ENCODE data around the gene TMEM183A. TPM values are rescaled to one million over a fixed set of nuclear protein-coding genes. Genes with fewer than 3 reads are reported as not detected.

The TMEM183A gene
- total and polyA plus RNA-seq, 2 of the 4 experiments (the other 2 are of a cell fraction): 56.8 to 63.1 TPM

DNA sequence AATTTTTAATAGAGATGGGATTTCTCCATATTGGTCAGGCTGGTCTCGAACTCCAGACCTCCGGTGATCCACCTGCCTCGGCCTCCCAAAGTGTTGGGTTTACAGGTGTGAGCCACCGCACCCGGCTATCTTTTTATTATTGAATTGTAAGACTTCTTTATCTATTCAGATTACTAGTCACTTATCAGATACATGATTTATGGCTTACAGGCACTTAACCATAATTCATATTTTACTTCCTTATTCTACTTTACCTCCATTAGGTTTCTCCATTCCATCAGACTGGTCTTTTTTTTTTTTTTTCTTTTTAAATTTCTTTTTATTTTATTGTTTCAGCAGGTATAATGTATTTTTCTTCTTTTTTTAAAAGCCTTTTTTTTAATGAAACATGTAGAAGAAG lies 4.4 kb downstream of the TMEM183A start:
- intact Hi-C loops (cut with micrococcal nuclease): no loop called here
- H4K8ac ChIP-seq (ENCODE audit: low read depth in 2 of 2, low read length in 2 of 2): no peak overlapping the region
- dilution Hi-C loops (cut with HindIII; ENCODE audit: low sequenced_read_pairs, unreplicated experiment): no loop called here
- no peak overlapping the region for H3K18ac ChIP-seq (ENCODE audit: low read depth, low read length)
- H3K4me2 ChIP-seq (ENCODE audit: low read depth, low read length): no peak overlapping the region
- no peak overlapping the region for H2BK120ac ChIP-seq (ENCODE audit: low read depth, low read length)
- H4K91ac ChIP-seq (ENCODE audit: insufficient read depth, low read depth, low read length): no peak overlapping the region
- no peak overlapping the region for H2AFZ ChIP-seq (replicated peaks; ENCODE audit: low read length, poor library complexity)
- in situ Hi-C loops (cut with MboI; ENCODE audit: low sequenced_read_pairs): no loop called here
- H2AK5ac ChIP-seq (ENCODE audit: low read depth, low read length): no peak overlapping the region
- TF ChIP-seq RFX5 (IDR thresholded peaks at IDR 0.05; ENCODE audit: low read depth, low read length): no peak
- no peaks in the 10 kb centered on the region for H3K4me1 ChIP-seq (ENCODE audit: control insufficient read depth, insufficient read depth, low read length)
- H3K14ac ChIP-seq (replicated peaks; ENCODE audit: low read depth, low read length): no peak overlapping the region
- peaks cover 30% of the 10 kb centered on the region for H3K36me3 ChIP-seq (ENCODE audit: control insufficient read depth, insufficient read depth, low read length)
- DNase-seq: no peak
- ChIA-PET CTCF (no interaction called here), POLR2A (ENCODE audit: unreplicated experiment) (no interaction called here)
- H3K9me1 ChIP-seq (ENCODE audit: insufficient read depth, low read length): no peaks in the 10 kb centered on the region
- H4K5ac ChIP-seq (ENCODE audit: low read depth, low read length): no peak overlapping the region
- no peak overlapping the region for H3K27ac ChIP-seq (ENCODE audit: insufficient read depth, low read length)
- no peak overlapping the region for H2BK5ac ChIP-seq (ENCODE audit: low read depth, low read length, poor library complexity, severe bottlenecking)
- no peak overlapping the region for H2AK9ac ChIP-seq (replicated peaks; ENCODE audit: low read depth, low read length, poor library complexity)
- no peak overlapping the region for H3K56ac ChIP-seq (ENCODE audit: extremely low read depth, insufficient read depth, low read length)
- H2BK20ac ChIP-seq (ENCODE audit: low read depth, low read length): no peak overlapping the region
- no peak for ATAC-seq (ENCODE audit: low read depth)
- no CpG with 5 or more reads among the region's 5 CpGs for WGBS, 2 experiments (ENCODE audit: extremely low coverage in 2 of 2, insufficient read length in 1 of 2)
- H3K23ac ChIP-seq (ENCODE audit: low read depth, low read length): no peak overlapping the region
- no peaks in the 10 kb centered on the region for H3K9me3 ChIP-seq (ENCODE audit: control insufficient read depth, insufficient read depth, low read length)
- no peaks in the 10 kb centered on the region for H3K27me3 ChIP-seq (ENCODE audit: control insufficient read depth, insufficient read depth, low read length)
- no peak overlapping the region for H3K4me3 ChIP-seq (ENCODE audit: insufficient read depth, low read depth, low read length)
- peaks cover 13% of the 10 kb centered on the region for H4K20me1 ChIP-seq (ENCODE audit: insufficient read depth, low read length)
- H3K79me1 ChIP-seq (ENCODE audit: low read depth in 1 of 2, low read length in 2 of 2): peaks cover 10 to 52% of the 10 kb centered on the region in 2 experiments
- no peak overlapping the region for H2BK15ac ChIP-seq (ENCODE audit: low read depth, low read length)
- H3K9ac ChIP-seq (ENCODE audit: low read depth, low read length): no peak overlapping the region
- no TSS peak for BruUV-seq (replicated peaks)
- H3K4ac ChIP-seq (ENCODE audit: low read depth, low read length): no peak overlapping the region
